Astrocyte of the spinal cord (primary cell): ENCODE results near the gene NTNG2.
"Not testable (repeated sequence)": the region's sequence is repeated elsewhere in the genome, so short reads cannot be mapped to it uniquely, and the experiment has no call there.

Experiments
- DNase-seq: peaks from one replicate; pipeline ENCODE4 v3.0.0; 2011; ENCODE audit warnings: low read depth, low spot score
- H3K4me3 ChIP-seq: 2 replicates; pipeline ENCODE4 v1.5.1; 2011; ENCODE audit warnings: low read depth, mild to moderate bottlenecking, low read length, moderate library complexity
- in situ Hi-C: cut with HindIII; loops from 2 replicates; pipeline ENCODE4 v1.10.0; 2017; ENCODE audit warnings: low sequenced_read_pairs
- TF ChIP-seq, protein P1 (sequence below): IDR thresholded peaks from 2 replicates; pipeline ENCODE4 v1.5.1; 2012; ENCODE audit warnings: low read depth, mild to moderate bottlenecking, low read length, inconsistent platforms

The NTNG2 gene

DNA sequence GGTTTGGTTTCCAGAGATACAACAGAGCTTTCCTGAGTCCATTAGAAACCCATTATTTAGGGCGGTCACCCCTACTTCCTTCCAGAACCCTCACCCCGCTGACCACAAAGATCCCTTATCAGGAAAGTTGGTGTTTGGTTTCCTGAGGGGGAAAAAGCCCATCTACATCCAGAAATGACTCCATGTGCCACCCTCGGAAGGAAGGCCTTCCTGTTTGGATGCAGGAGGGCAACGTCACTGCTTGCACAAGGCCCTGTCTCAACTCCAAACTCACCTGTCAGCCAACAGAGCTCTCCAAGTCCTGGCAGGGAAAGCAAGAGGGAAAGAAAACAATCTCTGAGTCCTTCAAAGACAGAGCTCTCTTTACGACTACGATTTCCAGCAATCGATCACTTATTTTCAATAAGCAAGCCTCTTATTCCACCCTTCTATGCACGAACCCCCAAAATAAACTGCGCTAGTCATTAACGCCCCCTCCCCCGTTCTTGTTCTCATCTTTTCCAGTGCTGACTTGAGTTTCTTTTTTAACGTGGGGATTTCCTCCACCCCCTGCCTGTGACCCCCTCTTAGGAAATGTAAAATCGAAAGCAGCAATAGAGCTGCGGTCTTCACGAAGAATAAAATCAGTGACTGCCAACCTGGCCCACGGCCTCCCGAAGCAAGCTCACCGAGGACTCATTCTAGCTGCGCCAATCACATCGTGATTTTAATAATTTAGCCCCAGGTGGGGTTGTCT, 35.7 kb upstream of the NTNG2 start:
- in situ Hi-C loops, result no loop called here
- H3K4me3 ChIP-seq, result no peak overlapping the region
- TF ChIP-seq, protein P1, sequence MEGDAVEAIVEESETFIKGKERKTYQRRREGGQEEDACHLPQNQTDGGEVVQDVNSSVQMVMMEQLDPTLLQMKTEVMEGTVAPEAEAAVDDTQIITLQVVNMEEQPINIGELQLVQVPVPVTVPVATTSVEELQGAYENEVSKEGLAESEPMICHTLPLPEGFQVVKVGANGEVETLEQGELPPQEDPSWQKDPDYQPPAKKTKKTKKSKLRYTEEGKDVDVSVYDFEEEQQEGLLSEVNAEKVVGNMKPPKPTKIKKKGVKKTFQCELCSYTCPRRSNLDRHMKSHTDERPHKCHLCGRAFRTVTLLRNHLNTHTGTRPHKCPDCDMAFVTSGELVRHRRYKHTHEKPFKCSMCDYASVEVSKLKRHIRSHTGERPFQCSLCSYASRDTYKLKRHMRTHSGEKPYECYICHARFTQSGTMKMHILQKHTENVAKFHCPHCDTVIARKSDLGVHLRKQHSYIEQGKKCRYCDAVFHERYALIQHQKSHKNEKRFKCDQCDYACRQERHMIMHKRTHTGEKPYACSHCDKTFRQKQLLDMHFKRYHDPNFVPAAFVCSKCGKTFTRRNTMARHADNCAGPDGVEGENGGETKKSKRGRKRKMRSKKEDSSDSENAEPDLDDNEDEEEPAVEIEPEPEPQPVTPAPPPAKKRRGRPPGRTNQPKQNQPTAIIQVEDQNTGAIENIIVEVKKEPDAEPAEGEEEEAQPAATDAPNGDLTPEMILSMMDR, result no peak
- no peak for DNase-seq

DNA sequence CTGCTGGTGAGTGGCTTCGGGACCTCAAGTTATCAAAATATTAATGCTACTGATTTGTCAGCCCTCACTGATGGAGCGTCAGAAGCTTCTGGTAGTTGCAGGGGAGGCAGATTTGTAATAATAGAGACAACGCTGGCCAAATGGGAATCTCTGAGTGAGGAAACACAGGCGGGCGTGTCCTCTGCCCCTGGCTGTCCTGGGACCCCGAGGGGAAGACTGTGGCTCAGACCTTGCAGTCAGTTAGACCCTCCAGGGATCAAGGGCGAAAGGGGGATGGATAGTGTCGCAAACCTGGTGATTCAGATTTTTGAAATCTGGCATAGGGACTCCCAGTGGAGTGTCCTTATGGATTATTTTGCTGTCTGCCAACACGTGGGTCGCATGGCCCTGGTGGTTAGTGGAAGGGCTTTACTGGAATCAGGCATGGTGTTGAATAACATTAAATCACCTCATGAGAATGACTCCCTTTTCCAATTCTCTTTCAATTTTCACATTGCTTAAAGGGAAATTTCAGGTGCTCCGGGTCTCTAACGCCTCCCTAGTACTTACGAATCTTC, 35.1 kb upstream of the NTNG2 start:
- no peak for DNase-seq
- in situ Hi-C loops, result no loop called here
- no peak overlapping the region for H3K4me3 ChIP-seq
- TF ChIP-seq, protein P1, result no peak

DNA sequence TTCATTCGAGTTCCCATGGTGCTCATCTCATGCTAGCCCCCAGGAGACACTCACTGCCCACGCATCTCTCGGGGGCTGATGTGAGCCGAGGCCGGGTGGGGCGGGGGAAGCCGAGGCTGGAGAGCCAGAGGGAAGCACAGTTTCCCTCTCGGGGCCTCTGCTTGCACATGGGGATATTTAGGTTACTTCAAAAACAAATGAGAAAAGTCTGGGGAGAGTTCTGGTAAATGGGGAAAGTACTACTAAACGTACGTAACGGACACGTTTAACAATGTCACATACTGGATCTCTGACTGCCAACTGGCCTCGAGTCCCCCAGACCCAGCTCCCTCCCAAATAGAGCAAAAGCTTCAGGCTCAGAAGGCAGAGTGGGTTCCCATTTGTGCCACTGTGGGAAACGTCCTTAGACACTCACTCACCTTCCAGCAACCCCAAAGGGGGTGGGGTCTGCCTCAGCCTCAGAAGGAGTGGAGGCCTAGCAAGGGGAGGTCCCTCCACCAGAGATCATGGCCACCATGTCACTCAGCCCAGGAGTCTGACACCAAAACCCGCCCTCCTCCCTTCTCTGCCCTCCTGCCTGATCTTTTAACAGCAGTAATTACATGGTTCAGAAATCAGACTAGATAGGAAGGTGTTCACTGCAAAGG, 33.8 kb upstream of the NTNG2 start:
- no peak overlapping the region for H3K4me3 ChIP-seq
- TF ChIP-seq, protein P1, result no peak
- DNase-seq, result no peak
- in situ Hi-C loops, result no loop called here

DNA sequence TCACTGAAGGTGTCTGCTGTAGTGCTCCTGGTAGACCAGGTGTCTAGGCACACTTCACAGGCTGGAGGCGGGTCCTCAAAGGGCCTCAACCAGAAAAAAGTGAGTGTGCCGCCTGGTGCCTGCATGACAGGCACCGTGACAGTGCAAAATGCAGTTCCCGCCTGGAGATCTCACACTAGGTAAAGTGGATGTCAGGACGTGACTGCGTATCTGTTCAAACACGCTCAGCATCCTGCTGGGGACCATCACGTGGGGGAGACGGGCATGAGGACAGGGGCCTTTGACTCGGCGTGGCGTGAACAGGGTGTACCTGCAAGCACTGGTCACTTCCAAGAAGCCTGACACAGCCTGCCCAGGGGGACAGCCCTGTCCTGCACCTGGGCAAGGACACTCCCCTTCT, 32.3 kb upstream of the NTNG2 start:
- no peak overlapping the region for H3K4me3 ChIP-seq
- in situ Hi-C loops, result no loop called here
- TF ChIP-seq, protein P1, result no peak
- DNase-seq, result no peak

DNA sequence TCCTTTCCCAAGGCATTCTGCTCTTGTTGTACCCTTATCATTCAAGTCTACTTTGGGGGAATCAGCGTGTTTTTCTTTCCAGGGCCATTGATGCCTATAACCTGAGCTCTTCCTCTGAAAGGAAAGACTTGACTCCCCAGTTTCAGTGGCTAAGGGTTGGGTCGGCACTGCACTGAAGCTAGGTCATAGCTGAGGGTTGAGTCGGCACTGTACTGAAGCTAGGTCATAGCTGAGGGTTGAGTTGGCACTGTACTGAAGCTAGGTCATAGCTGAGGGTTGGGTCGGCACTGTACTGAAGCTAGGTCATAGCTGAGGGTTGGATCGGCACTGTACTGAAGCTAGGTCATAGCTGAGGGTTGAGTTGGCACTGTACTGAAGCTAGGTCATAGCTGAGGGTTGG, 27.8 kb upstream of the NTNG2 start:
- H3K4me3 ChIP-seq, in situ Hi-C loops, DNase-seq: not testable (repeated sequence)

DNA sequence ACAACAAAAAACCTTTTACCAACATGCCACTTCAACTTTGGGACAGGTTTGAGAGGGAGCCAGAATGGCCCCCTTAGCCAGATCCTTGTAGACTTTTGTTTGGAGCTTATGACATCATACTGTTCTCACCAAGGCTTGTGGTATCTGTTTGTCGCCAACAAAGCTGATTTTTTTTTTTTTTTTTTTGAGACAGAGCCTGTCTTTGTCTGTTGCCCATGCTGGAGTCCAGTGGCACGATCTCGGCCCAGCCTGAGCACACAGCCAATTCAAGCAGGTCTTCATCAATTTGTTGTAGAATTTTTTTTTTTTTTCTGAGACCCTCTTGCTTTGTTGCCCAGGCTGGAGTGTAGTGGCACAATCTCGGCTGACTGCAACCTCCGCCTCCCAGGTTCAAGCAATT, 26.4 kb upstream of the NTNG2 start:
- no peak overlapping the region for H3K4me3 ChIP-seq
- TF ChIP-seq, protein P1, result no peak
- in situ Hi-C loops, result no loop called here
- no peak for DNase-seq

DNA sequence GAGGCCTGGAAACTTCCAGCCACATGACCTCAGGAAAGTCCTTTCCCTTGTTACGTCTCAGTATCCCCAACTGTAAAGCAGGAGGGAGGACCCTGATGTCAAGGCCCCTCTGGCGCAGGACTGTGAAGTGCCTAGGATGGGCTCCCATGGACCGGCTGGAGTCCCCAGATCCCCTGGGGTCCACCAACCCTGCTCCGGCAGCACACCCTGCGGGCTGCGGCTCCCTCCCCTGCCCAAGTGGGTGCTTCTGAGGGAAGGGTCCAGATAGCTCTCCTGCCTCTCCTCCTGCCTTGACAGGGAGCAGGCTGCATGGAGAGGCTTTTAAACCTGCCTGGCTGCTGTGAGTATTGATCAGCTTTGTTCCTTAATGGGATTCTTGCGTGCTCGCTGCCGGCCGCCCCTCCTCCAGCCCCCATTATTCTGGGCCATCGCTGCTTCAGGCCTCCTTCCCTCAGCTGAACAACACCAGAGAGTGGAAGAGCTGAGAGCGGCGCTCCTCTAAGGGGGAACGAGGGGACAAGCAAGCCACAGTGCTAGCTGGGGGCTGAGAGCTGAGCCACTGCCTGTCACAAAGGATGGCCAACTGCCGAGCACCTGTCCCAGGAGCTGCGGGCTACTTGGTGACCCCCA, 25.6 kb upstream of the NTNG2 start:
- TF ChIP-seq, protein P1, result no peak
- no peak overlapping the region for H3K4me3 ChIP-seq
- in situ Hi-C loops, result no loop called here
- no peak for DNase-seq
